SKM-1 (cell line): ENCODE data around the gene SLC25A38.

ENCODE experiments used
- DNase-seq: peaks from one replicate; lab custom pipeline; 2025; ENCODE audit not compliant: unreplicated experiment; lab: John Stamatoyannopoulos, UW

The SLC25A38 gene

DNA sequence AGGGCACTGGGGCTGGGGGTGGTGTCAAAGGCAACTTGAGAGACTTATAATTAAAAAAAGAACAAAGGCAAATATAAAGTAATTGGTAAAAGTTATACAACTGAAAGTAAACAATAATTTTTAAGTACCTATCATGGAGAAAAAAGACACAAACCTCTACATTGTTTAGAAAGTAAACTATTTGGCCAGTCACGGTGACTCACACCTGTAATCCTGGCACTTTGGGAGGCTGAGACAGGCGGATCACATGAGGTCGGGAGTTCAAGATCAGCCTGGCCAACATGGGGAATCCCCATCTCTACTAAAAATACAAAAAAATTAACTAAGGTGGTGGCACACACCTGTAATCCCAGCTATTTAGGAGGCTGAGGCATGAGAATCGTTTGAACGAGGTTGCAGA lies 49.2 kb downstream of the SLC25A38 start:
- no peak for DNase-seq

GRCh38 chr3:39433642-39434041 lies 50.5 kb downstream of the SLC25A38 start:
- DNase-seq: no peak

GRCh38 chr3:39434574-39434973 lies 51.4 kb downstream of the SLC25A38 start:
- no peak for DNase-seq

DNA sequence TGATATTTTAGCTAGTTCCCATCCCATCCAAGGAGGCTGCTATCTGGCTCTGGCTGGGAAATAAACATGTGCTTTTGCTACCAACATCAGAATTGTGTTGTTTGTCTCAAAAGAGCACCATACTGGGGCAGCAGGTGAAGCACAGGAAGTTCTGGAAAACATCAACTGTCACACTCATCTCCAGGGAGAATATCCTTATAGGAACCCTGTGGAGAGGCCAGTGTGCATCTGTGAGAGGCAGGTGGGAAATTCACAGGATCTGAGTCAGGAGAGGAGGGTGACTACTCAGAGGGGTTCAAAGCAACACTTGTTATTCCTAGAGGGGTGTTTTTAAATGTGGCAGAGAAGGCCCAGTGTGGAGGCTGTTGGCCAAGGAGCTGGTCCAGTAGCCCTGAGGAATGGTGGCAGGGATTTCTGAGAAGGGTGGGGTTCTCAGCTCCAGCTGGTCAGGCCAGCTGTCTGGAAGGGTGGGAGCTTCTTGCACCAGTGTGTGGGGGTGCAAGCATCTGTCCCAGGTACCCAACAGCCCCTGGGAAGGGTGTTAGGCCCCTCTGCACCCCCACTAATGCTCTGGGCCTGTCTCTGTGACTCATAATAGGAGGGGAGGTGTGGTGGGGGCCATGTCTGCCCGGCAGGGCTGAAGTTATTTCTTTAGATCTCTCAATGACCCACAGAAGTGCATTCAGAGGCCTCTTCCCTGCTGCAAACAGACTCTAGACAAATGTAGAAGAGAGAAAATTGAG lies 52.0 kb downstream of the SLC25A38 start:
- no peak for DNase-seq

DNA sequence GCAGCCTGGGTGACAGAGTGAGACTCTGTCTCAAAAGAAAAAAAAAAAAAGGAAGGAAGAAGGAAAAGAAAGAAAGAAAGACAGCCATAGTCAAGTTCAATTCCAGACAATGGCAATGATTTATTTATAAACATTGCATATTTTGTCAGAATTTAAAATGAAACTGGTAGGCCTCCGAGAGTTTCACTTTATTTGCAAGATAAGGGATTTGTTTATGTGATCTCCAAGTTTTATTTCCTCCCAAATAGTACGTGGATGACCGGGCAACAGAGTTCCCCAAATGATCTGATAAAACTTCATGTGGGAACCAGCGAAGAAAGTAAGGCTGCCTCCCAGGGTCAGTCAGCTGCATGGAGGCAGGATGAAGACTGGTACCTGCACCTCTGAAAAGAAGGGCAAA lies 55.7 kb downstream of the SLC25A38 start:
- no peak for DNase-seq

- no peak for DNase-seq
Measured at GRCh38 chr3:39440316-39440715, 57.1 kb downstream of the SLC25A38 start.

- DNase-seq: no peak
Measured at GRCh38 chr3:39443530-39443929, 60.4 kb downstream of the SLC25A38 start.

- DNase-seq: no peak
Measured at GRCh38 chr3:39445927-39446326, 62.8 kb downstream of the SLC25A38 start.

GRCh38 chr3:39446444-39446843 lies 63.3 kb downstream of the SLC25A38 start:
- no peak for DNase-seq
